Measurements from ENCODE around the gene TRMO. TPM values are rescaled to one million over a fixed set of nuclear protein-coding genes. Genes with fewer than 3 reads are reported as not detected.

Gene TRMO
- total RNA-seq, 1 donor from 2014 or later = 6.8 TPM

DNA sequence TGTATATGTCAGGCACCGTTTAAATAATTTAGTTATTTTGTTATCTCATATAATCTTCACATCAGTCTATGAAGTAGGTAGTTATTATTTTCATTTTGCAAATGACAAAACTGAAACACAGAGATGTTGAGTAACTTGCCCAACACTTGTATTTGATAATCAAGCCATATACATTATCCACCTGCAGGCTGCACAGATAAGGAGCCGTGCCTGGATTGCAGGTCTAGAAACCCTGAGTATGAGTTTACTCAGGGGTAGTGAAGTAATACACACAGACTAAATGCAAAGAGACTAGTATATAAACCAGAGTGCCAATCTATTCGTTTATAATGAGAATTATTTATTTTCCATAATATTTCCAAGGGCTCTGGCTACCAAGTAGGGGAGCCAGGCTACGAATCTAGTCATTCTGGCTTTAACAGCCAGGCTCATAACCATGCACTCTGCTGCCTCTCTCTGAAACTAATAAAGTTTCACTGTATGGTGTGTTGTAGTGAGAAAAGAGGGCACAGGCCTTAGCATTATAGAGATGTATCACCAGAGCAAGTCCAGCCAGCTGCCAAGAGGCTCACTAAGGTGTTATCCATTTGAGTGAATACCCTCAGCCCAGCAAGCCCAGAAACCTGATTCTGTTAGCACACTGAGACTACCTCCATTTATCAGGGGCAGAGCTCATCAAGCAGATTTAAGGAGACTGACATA, 11.1 kb upstream of the TRMO start:
- TF ChIP-seq, protein P1, sequence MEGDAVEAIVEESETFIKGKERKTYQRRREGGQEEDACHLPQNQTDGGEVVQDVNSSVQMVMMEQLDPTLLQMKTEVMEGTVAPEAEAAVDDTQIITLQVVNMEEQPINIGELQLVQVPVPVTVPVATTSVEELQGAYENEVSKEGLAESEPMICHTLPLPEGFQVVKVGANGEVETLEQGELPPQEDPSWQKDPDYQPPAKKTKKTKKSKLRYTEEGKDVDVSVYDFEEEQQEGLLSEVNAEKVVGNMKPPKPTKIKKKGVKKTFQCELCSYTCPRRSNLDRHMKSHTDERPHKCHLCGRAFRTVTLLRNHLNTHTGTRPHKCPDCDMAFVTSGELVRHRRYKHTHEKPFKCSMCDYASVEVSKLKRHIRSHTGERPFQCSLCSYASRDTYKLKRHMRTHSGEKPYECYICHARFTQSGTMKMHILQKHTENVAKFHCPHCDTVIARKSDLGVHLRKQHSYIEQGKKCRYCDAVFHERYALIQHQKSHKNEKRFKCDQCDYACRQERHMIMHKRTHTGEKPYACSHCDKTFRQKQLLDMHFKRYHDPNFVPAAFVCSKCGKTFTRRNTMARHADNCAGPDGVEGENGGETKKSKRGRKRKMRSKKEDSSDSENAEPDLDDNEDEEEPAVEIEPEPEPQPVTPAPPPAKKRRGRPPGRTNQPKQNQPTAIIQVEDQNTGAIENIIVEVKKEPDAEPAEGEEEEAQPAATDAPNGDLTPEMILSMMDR (IDR thresholded peaks at IDR 0.05; ENCODE audit: unreplicated experiment) = no peak
- Mint-ChIP-seq H3K4me1 (ENCODE audit: unreplicated experiment) (peaks cover 18% of the 10 kb centered on the region), H3K27me3 (ENCODE audit: unreplicated experiment) (no peaks in the 10 kb centered on the region), H3K9me3 (ENCODE audit: unreplicated experiment) (no peaks in the 10 kb centered on the region), H3K36me3 (ENCODE audit: low read depth, unreplicated experiment) (no peaks in the 10 kb centered on the region), H3K27ac (ENCODE audit: unreplicated experiment) (no peak overlapping the region), H3K4me3 (ENCODE audit: unreplicated experiment) (no peak overlapping the region)
- no peak for DNase-seq (ENCODE audit: low spot score)

DNA sequence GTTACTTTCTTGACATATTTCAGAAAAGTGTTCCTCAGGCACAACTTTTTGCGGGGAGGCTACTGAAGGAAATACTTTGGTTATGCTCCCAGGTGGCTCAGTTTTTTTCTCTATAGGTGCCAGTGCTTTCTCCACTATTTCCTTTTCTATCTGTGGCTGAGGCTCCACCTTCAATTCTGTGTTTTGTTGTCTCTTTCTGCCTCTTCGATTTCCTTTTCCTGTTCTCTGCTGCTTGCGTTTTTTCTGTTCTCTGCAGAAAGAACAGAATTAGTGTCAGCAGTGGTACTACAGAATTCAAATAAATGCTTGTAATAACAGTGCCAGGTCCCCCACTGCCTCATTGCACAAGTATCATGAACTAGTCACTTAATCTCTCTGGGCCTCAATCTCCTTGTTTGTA, 8.7 kb upstream of the TRMO start:
- Mint-ChIP-seq H3K27me3 (ENCODE audit: unreplicated experiment) (no peaks in the 10 kb centered on the region), H3K27ac (ENCODE audit: unreplicated experiment) (peak overlapping the region; percentile 30), H3K36me3 (ENCODE audit: low read depth, unreplicated experiment) (no peaks in the 10 kb centered on the region), H3K9me3 (ENCODE audit: unreplicated experiment) (no peaks in the 10 kb centered on the region), H3K4me3 (ENCODE audit: unreplicated experiment) (no peak overlapping the region), H3K4me1 (ENCODE audit: unreplicated experiment) (peaks cover 18% of the 10 kb centered on the region)
- TF ChIP-seq, protein P1 (IDR thresholded peaks at IDR 0.05; ENCODE audit: unreplicated experiment) = no peak
- DNase-seq (ENCODE audit: low spot score) = no peak

DNA sequence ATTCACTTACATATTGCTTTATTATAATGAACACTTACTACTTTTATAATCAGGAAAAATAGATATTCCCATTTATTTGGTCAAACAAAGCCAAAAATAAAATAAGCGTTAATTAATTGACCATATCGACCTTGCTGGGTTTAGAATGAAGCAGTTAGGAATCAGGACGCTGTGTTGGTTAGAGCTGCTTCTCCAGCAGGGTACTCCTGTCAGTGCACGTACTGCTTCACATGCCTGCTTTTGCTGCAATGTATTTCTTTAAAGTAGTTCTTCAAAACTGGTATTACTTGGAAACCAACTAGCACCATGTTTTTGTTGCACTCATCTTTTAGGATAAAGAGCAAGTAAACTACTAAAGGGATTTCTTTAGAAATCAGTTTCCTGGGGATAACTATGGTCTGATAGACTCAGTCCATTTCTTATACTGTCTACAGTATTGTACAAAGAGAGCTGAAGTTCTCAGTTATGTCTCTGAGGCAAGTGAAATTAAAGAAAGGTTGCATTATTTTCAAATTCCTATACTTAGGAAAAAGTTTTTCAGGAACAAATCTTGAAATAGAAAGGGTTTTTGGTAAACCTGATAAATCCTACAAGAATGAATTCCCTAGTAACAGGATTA, 6.8 kb upstream of the TRMO start:
- H3K27me3 Mint-ChIP-seq (ENCODE audit: unreplicated experiment) = no peaks in the 10 kb centered on the region

DNA sequence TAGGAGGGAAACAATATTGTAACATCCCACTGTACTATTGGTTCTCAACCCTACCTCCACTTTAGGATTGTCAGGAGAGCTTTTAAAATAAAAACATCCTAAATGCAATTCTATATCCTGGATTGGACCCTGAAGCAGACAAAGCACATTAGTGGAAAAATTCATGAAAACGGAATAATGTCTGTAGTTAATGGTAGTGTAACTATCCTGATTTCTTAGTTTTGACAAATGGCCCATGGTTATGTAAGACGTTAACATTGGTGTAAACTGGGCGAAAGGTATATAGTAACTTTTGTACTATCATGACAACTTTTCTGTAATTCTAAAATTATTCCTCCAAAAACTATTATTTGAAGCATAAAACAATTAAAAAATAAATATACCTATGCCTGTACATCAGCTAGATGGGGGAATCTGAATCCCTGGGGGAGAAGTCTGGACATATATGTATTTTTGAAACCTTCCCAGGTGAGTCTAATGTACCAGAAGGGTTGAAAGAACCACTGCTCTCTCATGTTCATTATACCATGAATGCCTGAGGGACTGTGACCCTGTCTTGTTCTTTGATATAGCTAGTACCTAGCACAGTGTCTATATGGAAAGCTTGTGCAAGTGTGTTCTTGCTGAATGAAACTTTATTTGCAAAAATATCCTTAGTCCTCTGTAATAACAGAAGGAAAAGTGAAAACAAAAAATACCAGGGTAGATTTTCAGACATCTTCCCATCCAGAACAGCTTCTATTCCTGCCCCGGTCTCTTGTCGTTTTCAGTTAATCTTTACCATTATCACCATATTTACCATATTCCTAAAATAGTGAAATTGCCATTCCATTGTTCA, 3.4 kb upstream of the TRMO start:
- DNase-seq (ENCODE audit: low spot score) = no peak
- Mint-ChIP-seq H3K27me3 (ENCODE audit: unreplicated experiment) (peaks cover 11% of the 10 kb centered on the region), H3K9me3 (ENCODE audit: unreplicated experiment) (no peaks in the 10 kb centered on the region), H3K27ac (ENCODE audit: unreplicated experiment) (no peak overlapping the region), H3K4me1 (ENCODE audit: unreplicated experiment) (peaks cover 15% of the 10 kb centered on the region), H3K4me3 (ENCODE audit: unreplicated experiment) (no peak overlapping the region), H3K36me3 (ENCODE audit: low read depth, unreplicated experiment) (no peaks in the 10 kb centered on the region)
- TF ChIP-seq, protein P1 (IDR thresholded peaks at IDR 0.05; ENCODE audit: unreplicated experiment) = no peak

More for the DNA sequence above, 6.8 kb upstream of the TRMO start:
- Mint-ChIP-seq H3K27ac (ENCODE audit: unreplicated experiment) (no peak overlapping the region), H3K9me3 (ENCODE audit: unreplicated experiment) (no peaks in the 10 kb centered on the region), H3K4me3 (ENCODE audit: unreplicated experiment) (no peak overlapping the region), H3K36me3 (ENCODE audit: low read depth, unreplicated experiment) (no peaks in the 10 kb centered on the region), H3K4me1 (ENCODE audit: unreplicated experiment) (peaks cover 13% of the 10 kb centered on the region)
- TF ChIP-seq, protein P1 (IDR thresholded peaks at IDR 0.05; ENCODE audit: unreplicated experiment) = no peak
- no peak for DNase-seq (ENCODE audit: low spot score)

Data from endothelial cell (in vitro differentiated cells).